ENCODE measurements around the gene STIM2. TPM values are rescaled to one million over a fixed set of nuclear protein-coding genes. Genes with fewer than 3 reads are reported as not detected.

The STIM2 gene
- total RNA-seq, 1 experiment from 2014 or later, result 59.0 TPM

GRCh38 chr4:26993539-26993938 lies 132.9 kb downstream of the STIM2 start:
- TF ChIP-seq EZH2 (IDR thresholded peaks at IDR 0.05; ENCODE audit: borderline replicate concordance, low read depth, low read length, poor library complexity, severe bottlenecking), result no peak
- TF ChIP-seq CTCF (conservative IDR thresholded peaks at IDR 0.05; ENCODE audit: low read depth, low read length), result no peak
- H3K27ac ChIP-seq (ENCODE audit: low read depth, low read length, poor library complexity, severe bottlenecking), result no peak overlapping the region

GRCh38 chr4:26993967-26994366 lies 133.3 kb downstream of the STIM2 start:
- POLR2A ChIA-PET (ENCODE audit: low non-redundant PET), result no interaction called here
- Histone ChIP-seq H3K27ac (ENCODE audit: low read depth, low read length, poor library complexity, severe bottlenecking) (no peak overlapping the region), H3K27me3 (replicated peaks; ENCODE audit: insufficient read depth, low read depth, low read length, poor library complexity) (no peaks in the 10 kb centered on the region), H3K4me3 (ENCODE audit: low read depth, low read length, poor library complexity, severe bottlenecking) (no peak overlapping the region), H3K36me3 (ENCODE audit: insufficient read depth, low read length, poor library complexity, severe bottlenecking) (peaks cover 5% of the 10 kb centered on the region), H3K9me3 (ENCODE audit: low read depth, low read length, poor library complexity, severe bottlenecking) (no peaks in the 10 kb centered on the region), H3K4me1 (ENCODE audit: insufficient read depth, low read length, poor library complexity, severe bottlenecking) (peaks cover 28% of the 10 kb centered on the region)
- no TSS peak for BruUV-seq (replicated peaks)
- TF ChIP-seq CTCF (conservative IDR thresholded peaks at IDR 0.05; ENCODE audit: low read depth, low read length), result no peak
- no peak for TF ChIP-seq EZH2 (IDR thresholded peaks at IDR 0.05; ENCODE audit: borderline replicate concordance, low read depth, low read length, poor library complexity, severe bottlenecking)
- no peak for DNase-seq (ENCODE audit: low spot score)
- intact Hi-C loops (cut with micrococcal nuclease; ENCODE audit: unreplicated experiment), result no loop called here
- CTCF ChIA-PET, result no interaction called here

More at GRCh38 chr4:26993539-26993938, 132.9 kb downstream of the STIM2 start:
- no TSS peak for BruUV-seq (replicated peaks)
- CTCF ChIA-PET, result no interaction called here
- Histone ChIP-seq H3K27me3 (replicated peaks; ENCODE audit: insufficient read depth, low read depth, low read length, poor library complexity) (no peaks in the 10 kb centered on the region), H3K4me3 (ENCODE audit: low read depth, low read length, poor library complexity, severe bottlenecking) (no peak overlapping the region), H3K36me3 (ENCODE audit: insufficient read depth, low read length, poor library complexity, severe bottlenecking) (peaks cover 5% of the 10 kb centered on the region), H3K4me1 (ENCODE audit: insufficient read depth, low read length, poor library complexity, severe bottlenecking) (peaks cover 28% of the 10 kb centered on the region), H3K9me3 (ENCODE audit: low read depth, low read length, poor library complexity, severe bottlenecking) (no peaks in the 10 kb centered on the region)
- intact Hi-C loops (cut with micrococcal nuclease; ENCODE audit: unreplicated experiment), result no loop called here
- POLR2A ChIA-PET (ENCODE audit: low non-redundant PET), result no interaction called here
- DNase-seq (ENCODE audit: low spot score), result no peak

- peaks cover 28% of the 10 kb centered on the region for H3K4me1 ChIP-seq (ENCODE audit: insufficient read depth, low read length, poor library complexity, severe bottlenecking)
- CTCF ChIA-PET, result no interaction called here
- no peak overlapping the region for H3K4me3 ChIP-seq (ENCODE audit: low read depth, low read length, poor library complexity, severe bottlenecking)
- DNase-seq (ENCODE audit: low spot score), result no peak
- H3K36me3 ChIP-seq (ENCODE audit: insufficient read depth, low read length, poor library complexity, severe bottlenecking), result peaks cover 5% of the 10 kb centered on the region
- H3K9me3 ChIP-seq (ENCODE audit: low read depth, low read length, poor library complexity, severe bottlenecking), result no peaks in the 10 kb centered on the region
- intact Hi-C loops (cut with micrococcal nuclease; ENCODE audit: unreplicated experiment), result no loop called here
- TF ChIP-seq CTCF (conservative IDR thresholded peaks at IDR 0.05; ENCODE audit: low read depth, low read length) (no peak), EZH2 (IDR thresholded peaks at IDR 0.05; ENCODE audit: borderline replicate concordance, low read depth, low read length, poor library complexity, severe bottlenecking) (no peak)
- POLR2A ChIA-PET (ENCODE audit: low non-redundant PET), result no interaction called here
- no peaks in the 10 kb centered on the region for H3K27me3 ChIP-seq (replicated peaks; ENCODE audit: insufficient read depth, low read depth, low read length, poor library complexity)
- BruUV-seq (replicated peaks), result no TSS peak
- H3K27ac ChIP-seq (ENCODE audit: low read depth, low read length, poor library complexity, severe bottlenecking), result no peak overlapping the region
Observed at GRCh38 chr4:26995316-26995715, 134.7 kb downstream of the STIM2 start.
